ENCODE data around the gene OR6A2. TPM values are rescaled to one million over a fixed set of nuclear protein-coding genes. Genes with fewer than 3 reads are reported as not detected.

Gene OR6A2
- total and polyA plus RNA-seq, 2 donors (not counting 1 experiment from before 2014, with no cell fraction given), result 0.17 TPM; not detected in 1

DNA sequence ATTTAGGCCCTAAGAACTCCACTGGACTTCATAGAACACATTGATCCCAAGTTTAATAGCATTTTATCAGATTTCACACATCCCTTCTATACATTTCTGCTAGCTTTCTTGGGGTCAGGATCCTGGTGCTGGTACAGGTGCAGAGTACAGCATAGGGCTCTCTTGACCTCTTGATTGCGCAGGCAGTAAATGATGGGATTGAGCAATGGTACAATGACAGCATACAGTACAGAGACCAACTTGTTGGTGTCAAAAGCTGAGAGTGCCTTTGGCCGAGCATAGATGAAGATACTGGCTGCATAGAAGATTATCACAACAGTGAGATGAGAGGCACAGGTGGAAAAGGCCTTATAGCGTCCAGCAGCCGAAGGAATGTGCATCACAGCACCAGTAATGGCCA is 4.8 kb downstream of the OR6A2 start:
- no peak overlapping the region for H3K4me3 ChIP-seq (replicated peaks in 1 of 4; ENCODE audit: control extremely low read depth in 1 of 4, insufficient read depth in 1 of 4, low read depth in 3 of 4, low read length in 4 of 4)
- no peaks in the 10 kb centered on the region for H3K9me3 ChIP-seq (ENCODE audit: control insufficient read depth, insufficient read depth, low read depth, low read length)
- no peaks in the 10 kb centered on the region for H3K4me1 ChIP-seq (ENCODE audit: control insufficient read depth, extremely low read depth, insufficient read depth, low read length)
- no peak overlapping the region for H3K9ac ChIP-seq (ENCODE audit: insufficient read depth, low read length)
- no peak overlapping the region for H3K4me2 ChIP-seq (ENCODE audit: extremely low read depth, insufficient read depth, low read length)
- no peak for DNase-seq (ENCODE audit: low read depth in 2 of 2)
- no peak overlapping the region for H3K27ac ChIP-seq (ENCODE audit: insufficient read depth, low read length)
- H3K27me3 ChIP-seq (ENCODE audit: control insufficient read depth, insufficient read depth, low read length), result no peaks in the 10 kb centered on the region
- TF ChIP-seq EZH2 (IDR thresholded peaks at IDR 0.05; ENCODE audit: low read length, missing control alignments), result no peak
- TF ChIP-seq, protein P1, sequence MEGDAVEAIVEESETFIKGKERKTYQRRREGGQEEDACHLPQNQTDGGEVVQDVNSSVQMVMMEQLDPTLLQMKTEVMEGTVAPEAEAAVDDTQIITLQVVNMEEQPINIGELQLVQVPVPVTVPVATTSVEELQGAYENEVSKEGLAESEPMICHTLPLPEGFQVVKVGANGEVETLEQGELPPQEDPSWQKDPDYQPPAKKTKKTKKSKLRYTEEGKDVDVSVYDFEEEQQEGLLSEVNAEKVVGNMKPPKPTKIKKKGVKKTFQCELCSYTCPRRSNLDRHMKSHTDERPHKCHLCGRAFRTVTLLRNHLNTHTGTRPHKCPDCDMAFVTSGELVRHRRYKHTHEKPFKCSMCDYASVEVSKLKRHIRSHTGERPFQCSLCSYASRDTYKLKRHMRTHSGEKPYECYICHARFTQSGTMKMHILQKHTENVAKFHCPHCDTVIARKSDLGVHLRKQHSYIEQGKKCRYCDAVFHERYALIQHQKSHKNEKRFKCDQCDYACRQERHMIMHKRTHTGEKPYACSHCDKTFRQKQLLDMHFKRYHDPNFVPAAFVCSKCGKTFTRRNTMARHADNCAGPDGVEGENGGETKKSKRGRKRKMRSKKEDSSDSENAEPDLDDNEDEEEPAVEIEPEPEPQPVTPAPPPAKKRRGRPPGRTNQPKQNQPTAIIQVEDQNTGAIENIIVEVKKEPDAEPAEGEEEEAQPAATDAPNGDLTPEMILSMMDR (conservative IDR thresholded peaks at IDR 0.05 in 1 of 2, IDR thresholded peaks at IDR 0.05 in 1 of 2; ENCODE audit: low read depth in 1 of 2, low read length in 2 of 2), result no peak
- H4K20me1 ChIP-seq (ENCODE audit: control insufficient read depth, extremely low read depth, insufficient read depth, low read length), result no peaks in the 10 kb centered on the region
- H2AFZ ChIP-seq (ENCODE audit: low read length), result no peak overlapping the region
- no peaks in the 10 kb centered on the region for H3K36me3 ChIP-seq (ENCODE audit: control insufficient read depth, insufficient read depth, low read length)
- no peaks in the 10 kb centered on the region for H3K79me2 ChIP-seq (ENCODE audit: control insufficient read depth, insufficient read depth, low read length)

- H3K36me3 ChIP-seq (ENCODE audit: control insufficient read depth, insufficient read depth, low read length), result no peaks in the 10 kb centered on the region
These were observed 8.9 kb downstream of the OR6A2 start for GRCh38 chr11:6790546-6790945.

DNA sequence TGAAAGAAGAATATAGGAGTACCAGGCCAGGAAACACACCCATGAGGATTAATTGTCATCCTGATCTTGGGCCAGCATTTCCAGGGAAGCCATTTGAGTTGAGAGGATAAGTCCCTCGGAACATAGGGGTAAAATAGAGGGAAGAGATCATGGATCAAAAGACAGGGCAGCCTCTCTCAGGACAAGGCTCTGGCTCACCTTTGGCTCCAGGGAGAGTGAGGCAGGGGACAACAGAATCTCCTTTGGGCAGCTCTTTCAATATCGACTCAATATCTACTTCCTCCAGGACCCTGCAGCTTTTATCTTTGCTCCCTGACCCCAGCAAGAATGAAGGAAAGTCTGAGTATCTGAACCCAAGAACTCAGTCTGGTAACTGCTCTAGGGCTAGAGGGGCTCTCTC is 16.8 kb downstream of the OR6A2 start, which contains the start of gene OR2AG1:
OR2AG1 (plus strand) TSS at position 301 of the 400 bp plus-strand sequence. CDS start 2,018 bp downstream, outside the sequence.
- TF ChIP-seq EZH2 (IDR thresholded peaks at IDR 0.05; ENCODE audit: low read length, missing control alignments), result no peak
- TF ChIP-seq, protein P1 (conservative IDR thresholded peaks at IDR 0.05 in 1 of 2, IDR thresholded peaks at IDR 0.05 in 1 of 2; ENCODE audit: low read depth in 1 of 2, low read length in 2 of 2), result no peak
- Histone ChIP-seq H3K27me3 (ENCODE audit: control insufficient read depth, insufficient read depth, low read length) (no peaks in the 10 kb centered on the region), H3K36me3 (ENCODE audit: control insufficient read depth, insufficient read depth, low read length) (no peaks in the 10 kb centered on the region), H3K4me2 (ENCODE audit: extremely low read depth, insufficient read depth, low read length) (no peak within 1 kb of the TSS), H3K79me2 (ENCODE audit: control insufficient read depth, insufficient read depth, low read length) (no peaks in the 10 kb centered on the region), H3K9ac (ENCODE audit: insufficient read depth, low read length) (no peak within 1 kb of the TSS), H2AFZ (ENCODE audit: low read length) (no peak within 1 kb of the TSS), H4K20me1 (ENCODE audit: control insufficient read depth, extremely low read depth, insufficient read depth, low read length) (no peaks in the 10 kb centered on the region), H3K9me3 (ENCODE audit: control insufficient read depth, insufficient read depth, low read depth, low read length) (no peaks in the 10 kb centered on the region), H3K4me3 (replicated peaks in 1 of 4; ENCODE audit: control extremely low read depth in 1 of 4, insufficient read depth in 1 of 4, low read depth in 3 of 4, low read length in 4 of 4) (no peak within 1 kb of the TSS), H3K27ac (ENCODE audit: insufficient read depth, low read length) (no peak within 1 kb of the TSS), H3K4me1 (ENCODE audit: control insufficient read depth, extremely low read depth, insufficient read depth, low read length) (no peaks in the 10 kb centered on the region)
- no peak for DNase-seq (ENCODE audit: low read depth in 2 of 2)

More at GRCh38 chr11:6790546-6790945, 8.9 kb downstream of the OR6A2 start:
- DNase-seq (ENCODE audit: low read depth in 2 of 2), result no peak
- Histone ChIP-seq H3K79me2 (ENCODE audit: control insufficient read depth, insufficient read depth, low read length) (no peaks in the 10 kb centered on the region), H3K4me3 (replicated peaks in 1 of 4; ENCODE audit: control extremely low read depth in 1 of 4, insufficient read depth in 1 of 4, low read depth in 3 of 4, low read length in 4 of 4) (no peak overlapping the region), H3K9ac (ENCODE audit: insufficient read depth, low read length) (no peak overlapping the region), H3K4me2 (ENCODE audit: extremely low read depth, insufficient read depth, low read length) (no peak overlapping the region), H4K20me1 (ENCODE audit: control insufficient read depth, extremely low read depth, insufficient read depth, low read length) (no peaks in the 10 kb centered on the region), H3K27me3 (ENCODE audit: control insufficient read depth, insufficient read depth, low read length) (no peaks in the 10 kb centered on the region), H3K9me3 (ENCODE audit: control insufficient read depth, insufficient read depth, low read depth, low read length) (no peaks in the 10 kb centered on the region), H3K27ac (ENCODE audit: insufficient read depth, low read length) (no peak overlapping the region), H2AFZ (ENCODE audit: low read length) (no peak overlapping the region), H3K4me1 (ENCODE audit: control insufficient read depth, extremely low read depth, insufficient read depth, low read length) (no peaks in the 10 kb centered on the region)
- TF ChIP-seq, protein P1 (conservative IDR thresholded peaks at IDR 0.05 in 1 of 2, IDR thresholded peaks at IDR 0.05 in 1 of 2; ENCODE audit: low read depth in 1 of 2, low read length in 2 of 2), result no peak
- TF ChIP-seq EZH2 (IDR thresholded peaks at IDR 0.05; ENCODE audit: low read length, missing control alignments), result no peak
